GM18511 (cell line): Measurements from ENCODE around the gene SHTN1.

Source experiments
- ATAC-seq: cut with Tn5 transposase; IDR thresholded peaks from one replicate; pipeline ENCODE4 v1.9.1; 2021; ENCODE audit warnings: mild to moderate bottlenecking, moderate library complexity; ENCODE audit not compliant: unreplicated experiment

Gene SHTN1, protein sequence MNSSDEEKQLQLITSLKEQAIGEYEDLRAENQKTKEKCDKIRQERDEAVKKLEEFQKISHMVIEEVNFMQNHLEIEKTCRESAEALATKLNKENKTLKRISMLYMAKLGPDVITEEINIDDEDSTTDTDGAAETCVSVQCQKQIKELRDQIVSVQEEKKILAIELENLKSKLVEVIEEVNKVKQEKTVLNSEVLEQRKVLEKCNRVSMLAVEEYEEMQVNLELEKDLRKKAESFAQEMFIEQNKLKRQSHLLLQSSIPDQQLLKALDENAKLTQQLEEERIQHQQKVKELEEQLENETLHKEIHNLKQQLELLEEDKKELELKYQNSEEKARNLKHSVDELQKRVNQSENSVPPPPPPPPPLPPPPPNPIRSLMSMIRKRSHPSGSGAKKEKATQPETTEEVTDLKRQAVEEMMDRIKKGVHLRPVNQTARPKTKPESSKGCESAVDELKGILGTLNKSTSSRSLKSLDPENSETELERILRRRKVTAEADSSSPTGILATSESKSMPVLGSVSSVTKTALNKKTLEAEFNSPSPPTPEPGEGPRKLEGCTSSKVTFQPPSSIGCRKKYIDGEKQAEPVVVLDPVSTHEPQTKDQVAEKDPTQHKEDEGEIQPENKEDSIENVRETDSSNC

DNA sequence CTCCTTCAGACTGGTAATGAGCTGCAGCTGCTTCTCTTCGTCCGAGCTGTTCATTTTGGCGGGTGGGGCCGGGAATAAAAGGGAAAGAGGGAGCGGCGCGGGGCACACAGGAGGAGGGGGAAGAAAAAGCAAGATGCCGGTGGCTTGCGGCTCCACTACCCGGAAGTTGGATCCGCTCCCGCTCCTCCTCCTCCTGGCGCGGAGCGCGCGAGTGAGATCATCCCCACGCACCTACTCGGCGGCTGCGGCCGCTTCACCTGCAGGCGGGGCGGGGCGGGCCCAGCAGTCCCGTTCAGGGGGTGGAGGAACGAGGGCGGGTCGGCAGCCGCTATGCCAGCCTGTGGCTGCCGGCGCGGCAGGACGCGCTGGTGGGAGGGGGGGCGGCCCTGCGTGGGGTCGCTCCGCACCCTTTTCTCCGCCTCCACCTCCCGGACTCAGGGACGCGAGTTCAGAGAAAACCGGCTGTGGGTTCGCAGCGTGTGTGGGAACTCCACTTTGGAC, at the start of gene SHTN1:
SHTN1 (minus strand) TSS at position 162 of the 501 bp plus-strand sequence; CDS start at position 54, 108 bp downstream.
- peak; percentile 48 for ATAC-seq

DNA sequence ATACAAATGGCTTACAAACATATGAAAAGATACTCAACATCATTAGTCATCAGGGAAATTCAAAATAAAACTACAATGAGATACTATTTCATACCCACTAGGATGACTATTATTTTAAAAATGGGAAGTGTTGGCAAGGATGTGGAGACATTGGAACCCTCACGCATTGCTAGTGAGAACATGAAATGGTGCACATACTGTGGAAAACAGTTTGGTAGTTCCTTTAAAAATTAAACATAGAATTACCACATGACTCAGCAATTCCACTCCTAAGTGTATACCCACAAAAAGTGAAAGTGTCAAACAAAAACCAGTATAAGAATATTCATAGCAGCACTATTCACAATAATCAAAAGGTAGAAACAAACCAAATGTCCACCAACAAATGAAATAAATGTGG, 48.5 kb upstream of the SHTN1 start:
- no peak for ATAC-seq

DNA sequence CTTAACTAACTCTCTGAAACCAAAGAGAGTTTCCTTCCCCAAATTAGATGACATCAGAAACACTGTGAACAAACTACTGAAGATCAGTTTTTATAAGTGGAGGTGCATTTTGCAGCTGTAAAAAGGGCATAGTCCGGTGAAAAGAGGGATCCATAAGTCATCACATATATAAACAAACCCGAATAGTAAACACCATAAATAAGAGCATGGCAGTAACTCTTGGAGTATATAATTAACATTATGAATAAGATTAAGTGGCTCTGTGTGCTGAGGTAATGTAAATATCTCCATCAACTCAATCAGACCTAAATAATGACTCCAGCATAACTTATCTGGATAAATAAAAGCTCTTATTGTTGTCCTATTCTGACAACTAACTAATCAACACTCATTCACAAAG, 43.0 kb upstream of the SHTN1 start:
- no peak for ATAC-seq

- no peak for ATAC-seq
Measured at GRCh38 chr10:117016266-117016665, 11.3 kb upstream of the SHTN1 start.

- ATAC-seq: no peak
Measured at GRCh38 chr10:117014835-117015234, 9.8 kb upstream of the SHTN1 start.

- ATAC-seq: no peak
Measured at GRCh38 chr10:117007080-117007479, 2.1 kb upstream of the SHTN1 start.

GRCh38 chr10:117005527-117006055, 604 bp upstream of the SHTN1 start:
- ATAC-seq: no peak

DNA sequence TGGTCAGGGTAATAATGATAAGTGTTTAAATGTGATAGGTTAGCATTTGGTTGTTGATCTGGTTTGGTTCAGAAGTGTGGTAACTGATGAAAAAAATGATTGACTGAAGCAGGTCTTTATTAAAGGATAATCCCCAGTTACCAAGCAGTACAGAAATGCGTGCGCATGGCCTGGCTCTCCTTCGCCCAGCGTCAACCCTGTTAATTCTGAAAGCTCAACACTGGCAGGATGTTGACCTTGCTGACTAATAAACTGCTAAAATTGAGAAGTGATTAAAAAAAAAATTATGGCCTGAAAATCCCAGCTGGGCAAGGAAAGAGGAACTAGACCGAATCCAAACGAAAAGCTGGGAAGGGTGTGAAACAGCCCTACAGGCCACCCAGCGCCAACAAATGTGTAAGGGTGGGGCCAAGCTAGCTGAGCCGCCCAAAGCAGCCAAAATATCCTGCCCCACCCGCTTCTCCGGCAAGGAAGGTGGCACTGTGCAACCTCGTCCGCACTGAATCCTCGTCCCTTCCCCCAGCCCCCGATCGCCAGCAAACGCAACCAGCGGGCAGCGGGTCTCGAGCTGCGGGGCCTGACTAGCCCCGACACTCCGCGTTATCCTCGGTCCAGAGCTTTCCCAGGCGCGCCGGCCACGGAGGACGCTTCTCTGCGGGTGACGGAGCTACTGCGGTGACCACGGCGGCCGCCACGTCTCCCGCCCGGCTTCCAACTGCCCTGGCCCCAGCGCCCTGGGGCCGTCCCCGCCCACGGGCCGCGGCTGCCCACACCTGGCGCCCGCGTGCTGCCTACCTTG, 561 bp downstream of the SHTN1 start:
- peak; percentile 53 for ATAC-seq

DNA sequence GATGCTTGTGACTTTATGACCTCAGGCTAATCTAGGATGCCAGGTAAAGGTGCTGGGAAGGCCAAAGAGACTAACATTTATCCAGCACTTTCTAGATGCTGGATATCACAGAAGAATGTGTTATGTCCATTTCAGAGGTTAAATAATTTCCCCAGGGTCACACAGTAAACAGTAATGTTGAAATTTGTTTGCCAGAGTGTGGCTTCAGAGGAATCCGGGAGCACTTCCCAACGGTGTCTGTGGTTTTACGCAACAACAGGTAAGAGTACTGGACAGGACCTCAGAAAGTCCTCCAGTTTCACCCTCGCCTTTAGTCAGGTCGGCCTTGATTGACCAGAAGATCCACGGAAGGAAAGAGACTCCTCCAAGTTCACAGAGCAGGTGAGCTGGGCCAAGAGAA, 1.7 kb downstream of the SHTN1 start:
- ATAC-seq: no peak

DNA sequence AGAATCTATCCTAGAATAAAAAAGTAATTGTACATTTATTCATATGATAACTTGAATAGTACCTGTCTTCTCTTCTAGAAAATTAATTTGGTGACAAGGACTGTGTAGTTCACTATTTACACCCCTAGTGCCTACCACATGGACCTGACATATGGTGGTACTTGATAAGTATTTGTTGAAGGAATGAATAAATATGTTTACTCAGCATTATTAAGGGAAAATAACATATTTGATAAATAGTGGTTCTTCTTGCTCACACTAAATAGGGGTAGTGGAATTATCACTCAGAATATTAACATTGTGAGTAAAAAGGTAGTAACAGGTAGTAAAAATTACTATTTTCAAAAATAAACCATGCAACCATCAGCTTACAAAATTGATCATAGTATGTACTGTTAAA, 2.8 kb downstream of the SHTN1 start:
- no peak for ATAC-seq

GRCh38 chr10:117001144-117001543, 3.8 kb downstream of the SHTN1 start:
- no peak for ATAC-seq

- no peak for ATAC-seq
Measured at GRCh38 chr10:117000580-117000979, 4.4 kb downstream of the SHTN1 start.

GRCh38 chr10:116998172-116998571, 6.8 kb downstream of the SHTN1 start:
- ATAC-seq: no peak

- no peak for ATAC-seq
Measured at GRCh38 chr10:116997015-116997414, 8.0 kb downstream of the SHTN1 start.

DNA sequence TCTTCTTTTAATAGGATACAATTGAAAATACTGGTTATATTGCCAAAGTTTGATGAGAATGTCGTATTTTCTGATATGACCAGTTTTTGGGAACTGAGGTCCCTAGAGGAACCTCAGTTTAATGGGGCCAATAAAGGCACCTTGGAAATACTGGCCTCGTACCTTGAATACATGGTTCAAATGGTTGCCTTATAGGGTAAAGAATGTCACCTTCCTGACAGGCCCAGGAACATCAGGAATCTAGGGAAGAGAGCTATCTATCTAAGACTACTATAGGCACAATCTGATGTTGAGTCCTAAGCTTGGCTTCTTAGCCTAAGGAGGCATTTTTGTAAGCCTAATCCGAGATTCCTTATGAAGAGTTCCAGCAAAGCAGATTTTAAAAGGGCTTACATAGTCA, 9.3 kb downstream of the SHTN1 start:
- ATAC-seq: no peak

DNA sequence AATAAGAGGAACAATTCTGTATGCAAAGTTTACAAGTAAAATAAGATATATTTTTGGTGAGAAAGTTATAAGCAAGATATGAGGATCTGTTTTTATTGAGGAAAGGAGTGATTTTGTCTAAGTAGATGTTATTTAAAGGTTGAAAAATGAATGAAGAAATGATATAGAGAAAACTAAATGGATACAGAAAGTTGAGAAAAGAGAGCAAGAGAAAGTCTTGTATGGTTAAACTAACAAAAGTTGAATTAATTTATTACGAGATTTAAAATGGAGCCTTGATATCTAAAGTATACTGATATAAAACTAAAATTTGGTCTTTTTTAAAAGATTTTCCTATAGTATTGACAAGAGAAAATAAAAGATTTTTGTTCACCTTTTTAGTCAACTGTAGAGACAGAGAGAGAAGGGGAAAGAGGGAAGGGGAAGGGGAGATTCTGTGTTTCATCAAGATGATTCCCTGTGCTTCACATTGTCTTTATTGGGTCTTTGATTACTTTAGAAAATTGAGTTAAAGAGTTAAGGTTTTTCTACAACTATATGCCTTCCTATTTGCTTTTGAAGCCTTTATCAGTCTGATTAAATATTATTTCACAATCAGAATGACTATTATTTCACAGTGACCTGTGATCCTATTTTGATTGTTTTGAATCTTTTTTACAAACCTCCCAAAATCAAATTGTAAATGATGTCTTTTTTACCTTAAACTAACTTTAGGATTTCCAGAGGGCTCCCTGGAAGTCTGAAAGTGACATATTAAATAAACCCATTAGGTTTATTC, 10.7 kb downstream of the SHTN1 start:
- ATAC-seq: no peak

- no peak for ATAC-seq
Measured at GRCh38 chr10:116993610-116994009, 11.4 kb downstream of the SHTN1 start.

DNA sequence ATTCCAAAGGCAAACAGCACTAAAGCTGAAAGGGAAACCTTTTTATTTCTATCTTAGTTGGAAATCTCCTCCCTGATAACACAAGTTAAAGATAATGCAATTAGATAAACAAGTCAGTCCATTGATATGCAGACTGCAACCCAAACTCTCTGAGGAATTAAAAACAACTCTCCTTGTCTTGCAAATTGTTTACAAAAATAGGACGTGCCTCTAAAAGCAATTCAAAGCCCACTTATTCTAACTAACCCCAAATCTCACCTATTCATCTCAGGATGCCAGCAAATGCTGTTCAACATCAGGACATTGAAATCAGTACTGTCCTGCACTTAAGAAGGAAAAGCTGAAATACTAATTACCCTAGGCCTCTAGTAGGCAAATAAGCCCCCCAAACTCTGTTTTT, 12.8 kb downstream of the SHTN1 start:
- no peak for ATAC-seq

DNA sequence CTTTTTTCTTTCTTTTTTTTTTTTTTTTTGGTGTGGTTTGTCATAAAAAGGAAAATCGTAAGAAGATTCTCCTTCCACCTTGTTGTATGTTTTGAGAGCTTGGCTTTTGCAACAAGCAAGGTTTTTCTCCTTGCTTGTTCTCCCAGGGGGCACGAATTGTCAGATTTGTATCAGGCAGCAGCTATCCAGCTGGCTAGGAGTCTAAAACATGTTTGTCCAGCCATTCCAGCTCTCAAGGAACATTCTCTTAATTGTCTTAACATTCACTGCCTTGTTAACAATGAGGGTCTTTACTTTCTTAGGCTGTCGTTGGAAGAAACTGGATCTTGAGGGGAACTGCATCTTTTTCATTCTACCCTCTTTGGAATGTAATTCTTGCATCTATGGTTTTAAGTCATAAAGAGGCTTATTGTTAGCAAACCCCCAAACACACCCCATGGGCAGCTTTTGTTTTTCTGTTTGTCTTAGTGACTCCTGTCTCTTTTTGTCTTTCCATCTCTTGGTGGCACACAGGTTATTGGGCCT, 14.6 kb downstream of the SHTN1 start:
- no peak for ATAC-seq

GRCh38 chr10:116989439-116989838, 15.5 kb downstream of the SHTN1 start:
- no peak for ATAC-seq
